ENCODE measurements around the gene TESK2.

Gene TESK2

GRCh38 chr1:45302505-45303150 is 188.3 kb downstream of the TESK2 start:
- H3K9me3 ChIP-seq (ENCODE audit: control insufficient read depth, insufficient read depth, low read length), result no peaks in the 10 kb centered on the region

GRCh38 chr1:45300669-45300997 is 190.3 kb downstream of the TESK2 start:
- Histone ChIP-seq H3K4me1 (ENCODE audit: control insufficient read depth, insufficient read depth, low read length) (peaks cover 22% of the 10 kb centered on the region), H3K9ac (ENCODE audit: low read depth, low read length) (no peak overlapping the region)

More at GRCh38 chr1:45302505-45303150, 188.3 kb downstream of the TESK2 start:
- Histone ChIP-seq H3K36me3 (ENCODE audit: control insufficient read depth, insufficient read depth, low read length) (no peaks in the 10 kb centered on the region), H3K4me1 (ENCODE audit: control insufficient read depth, insufficient read depth, low read length) (peaks cover 37% of the 10 kb centered on the region), H3K4me3 (ENCODE audit: low read depth, low read length) (peak overlapping the region; percentile 64), H3K27me3 (ENCODE audit: control insufficient read depth, insufficient read depth, low read length) (no peaks in the 10 kb centered on the region), H3K9ac (ENCODE audit: low read depth, low read length) (peak overlapping the region; percentile 70)

GRCh38 chr1:45299981-45300668 is 190.8 kb downstream of the TESK2 start:
- no peaks in the 10 kb centered on the region for H3K9me3 ChIP-seq (ENCODE audit: control insufficient read depth, insufficient read depth, low read length)

More at GRCh38 chr1:45300669-45300997, 190.3 kb downstream of the TESK2 start:
- H3K9me3 ChIP-seq (ENCODE audit: control insufficient read depth, insufficient read depth, low read length), result no peaks in the 10 kb centered on the region
- no peaks in the 10 kb centered on the region for H3K36me3 ChIP-seq (ENCODE audit: control insufficient read depth, insufficient read depth, low read length)
- no peak overlapping the region for H3K4me3 ChIP-seq (ENCODE audit: low read depth, low read length)
- H3K27me3 ChIP-seq (ENCODE audit: control insufficient read depth, insufficient read depth, low read length), result no peaks in the 10 kb centered on the region

GRCh38 chr1:45299296-45299695 is 191.7 kb downstream of the TESK2 start:
- Histone ChIP-seq H3K4me3 (ENCODE audit: low read depth, low read length) (no peak overlapping the region), H3K27me3 (ENCODE audit: control insufficient read depth, insufficient read depth, low read length) (no peaks in the 10 kb centered on the region), H3K4me1 (ENCODE audit: control insufficient read depth, insufficient read depth, low read length) (peaks cover 10% of the 10 kb centered on the region), H3K9ac (ENCODE audit: low read depth, low read length) (no peak overlapping the region), H3K9me3 (ENCODE audit: control insufficient read depth, insufficient read depth, low read length) (no peaks in the 10 kb centered on the region), H3K36me3 (ENCODE audit: control insufficient read depth, insufficient read depth, low read length) (no peaks in the 10 kb centered on the region)

More at GRCh38 chr1:45299981-45300668, 190.8 kb downstream of the TESK2 start:
- H3K27me3 ChIP-seq (ENCODE audit: control insufficient read depth, insufficient read depth, low read length), result no peaks in the 10 kb centered on the region
- H3K36me3 ChIP-seq (ENCODE audit: control insufficient read depth, insufficient read depth, low read length), result no peaks in the 10 kb centered on the region
- H3K4me3 ChIP-seq (ENCODE audit: low read depth, low read length), result no peak overlapping the region
- peaks cover 17% of the 10 kb centered on the region for H3K4me1 ChIP-seq (ENCODE audit: control insufficient read depth, insufficient read depth, low read length)
- no peak overlapping the region for H3K9ac ChIP-seq (ENCODE audit: low read depth, low read length)

- H3K9ac ChIP-seq (ENCODE audit: low read depth, low read length), result no peak overlapping the region
- no peaks in the 10 kb centered on the region for H3K9me3 ChIP-seq (ENCODE audit: control insufficient read depth, insufficient read depth, low read length)
- H3K4me3 ChIP-seq (ENCODE audit: low read depth, low read length), result no peak overlapping the region
- H3K4me1 ChIP-seq (ENCODE audit: control insufficient read depth, insufficient read depth, low read length), result peaks cover 10% of the 10 kb centered on the region
- no peaks in the 10 kb centered on the region for H3K27me3 ChIP-seq (ENCODE audit: control insufficient read depth, insufficient read depth, low read length)
- no peaks in the 10 kb centered on the region for H3K36me3 ChIP-seq (ENCODE audit: control insufficient read depth, insufficient read depth, low read length)
Observed at GRCh38 chr1:45297666-45298356, 193.2 kb downstream of the TESK2 start.

Data from iPS-15b (cell line).